Endothelial cell of umbilical vein (primary cell): ENCODE data around the gene SCGB2B2. TPM values are rescaled to one million over a fixed set of nuclear protein-coding genes. Genes with fewer than 3 reads are reported as not detected.
A peak's percentile ranks its signal among the peaks of the same experiment; 100 is the strongest.

ENCODE experiments used
- BruUV-seq: library from RNA; stranded (reverse); fragments of 400-500 nt; replicated peaks from 2 replicates; lab custom pipeline; 2021; lab: Mats Ljungman, UMichigan
- CTCF ChIA-PET: fragments of 300-600, 350-600 bp; sonication (Branson Sonifier 250); formaldehyde crosslinking; loops from one replicate; lab custom pipeline; 2021; ENCODE audit warnings: antibody characterized with exemption, inconsistent platforms; lab: Charles Lee
- POLR2A ChIA-PET: fragments of 300-600, 350-600 bp; sonication (Branson Sonifier 250); formaldehyde crosslinking; loops from one replicate; lab custom pipeline; 2021; ENCODE audit warnings: antibody characterized with exemption, inconsistent platforms; lab: Charles Lee
- DNase-seq: peaks from one replicate; pipeline ENCODE4 v3.0.0-alpha.2; 2011; ENCODE audit warnings: low read depth, low spot score
- FAIRE-seq: peaks from 2 replicates; lab custom pipeline; 2011; peaks lifted over from hg19 to GRCh38; lab: Jason Lieb, UNC
- H2AFZ ChIP-seq: 2 replicates; pipeline ENCODE4 v1.6.0; 2012; ENCODE audit warnings: low read depth, low read length, control low read depth, inconsistent platforms
- H3K27ac ChIP-seq: 2 replicates; pipeline ENCODE4 v1.5.1; 2011; ENCODE audit warnings: low read depth, mild to moderate bottlenecking, control low read depth, low read length, moderate library complexity; ENCODE audit not compliant: insufficient read depth
- H3K27me3 ChIP-seq, 2 experiments: 2 replicates each; pipeline versions ENCODE4 v1.6.0 to v1.6.1; 2011; ENCODE audit warnings: low read length in 2 of 2, mixed read lengths in 1 of 2; ENCODE audit not compliant: control insufficient read depth in 2 of 2, insufficient read depth in 2 of 2
- H3K36me3 ChIP-seq, 2 experiments: 2 replicates in 1 of 2; 3 replicates in 1 of 2; pipeline ENCODE4 v1.5.1; 2011; ENCODE audit warnings: low read length in 2 of 2, mild to moderate bottlenecking in 1 of 2, moderate library complexity in 1 of 2; ENCODE audit not compliant: control insufficient read depth in 2 of 2, insufficient read depth in 2 of 2; ENCODE audit errors: extremely low read depth in 1 of 2
- H3K4me1 ChIP-seq: 3 replicates; pipeline ENCODE4 v1.5.1; 2011; ENCODE audit warnings: mild to moderate bottlenecking, low read length; ENCODE audit not compliant: control insufficient read depth, insufficient read depth; ENCODE audit errors: extremely low read depth
- H3K4me2 ChIP-seq: 2 replicates; pipeline ENCODE4 v1.6.1; 2011; ENCODE audit warnings: low read length, control low read depth, mixed read lengths; ENCODE audit not compliant: insufficient read depth
- H3K4me3 ChIP-seq, 3 experiments: fragments of 200-600 bp in 1 of 3; sonication (generic), shearing (Covaris generic) in 1 of 3; replicated peaks in 1 of 3; 2 replicates each; pipeline ENCODE4 v1.5.1; 2011 to 2016; ENCODE audit warnings: control low read depth in 3 of 3, low read length in 3 of 3, mild to moderate bottlenecking in 2 of 3, inconsistent platforms in 1 of 3, low read depth in 1 of 3, moderate library complexity in 1 of 3; ENCODE audit not compliant: insufficient read depth in 1 of 3
- H3K79me2 ChIP-seq: 2 replicates; pipeline ENCODE4 v1.6.0; 2012; ENCODE audit warnings: low read length, inconsistent platforms; ENCODE audit not compliant: control insufficient read depth, insufficient read depth
- H3K9ac ChIP-seq: replicated peaks from 2 replicates; pipeline ENCODE3; 2011; ENCODE audit warnings: low read length, control low read depth; ENCODE audit not compliant: insufficient read depth; ENCODE audit errors: extremely low read depth
- H3K9me1 ChIP-seq: replicated peaks from 3 replicates; pipeline ENCODE4 v1.6.0; 2011; ENCODE audit warnings: mild to moderate bottlenecking, low read length; ENCODE audit not compliant: control insufficient read depth, insufficient read depth; ENCODE audit errors: extremely low read depth
- H3K9me3 ChIP-seq: replicated peaks from 2 replicates; pipeline ENCODE4 v1.5.1; 2012; ENCODE audit warnings: low read length, inconsistent platforms; ENCODE audit not compliant: control insufficient read depth, insufficient read depth
- H4K20me1 ChIP-seq: replicated peaks from 2 replicates; pipeline ENCODE3; 2011; ENCODE audit warnings: mild to moderate bottlenecking, low read length; ENCODE audit not compliant: control insufficient read depth, insufficient read depth; ENCODE audit errors: extremely low read depth
- CTCF ChIP-seq, 2 donors: IDR thresholded peaks; 1 replicate in 1 of 2; 2 replicates in 1 of 2; pipeline ENCODE4 v1.5.1; 2011; ENCODE audit warnings: low read length in 2 of 2, mild to moderate bottlenecking in 2 of 2, moderate library complexity in 2 of 2, control low read depth in 1 of 2, inconsistent platforms in 1 of 2, low read depth in 1 of 2; ENCODE audit not compliant: insufficient read depth in 1 of 2; ENCODE audit errors: extremely low read depth in 1 of 2
- EZH2 ChIP-seq: IDR thresholded peaks from 2 replicates; pipeline ENCODE4 v1.6.1; 2012; ENCODE audit warnings: borderline replicate concordance, low read depth, mild to moderate bottlenecking, moderate library complexity, low read length, inconsistent platforms; ENCODE audit not compliant: severe bottlenecking
- FOS ChIP-seq: IDR thresholded peaks from 2 replicates; pipeline ENCODE4 v1.6.1; 2011; ENCODE audit warnings: mild to moderate bottlenecking, low read length, moderate library complexity, borderline replicate concordance; ENCODE audit not compliant: insufficient read depth
- GATA2 ChIP-seq: IDR thresholded peaks from 2 replicates; pipeline ENCODE4 v1.7.0; 2011; ENCODE audit warnings: low read depth, mild to moderate bottlenecking, moderate library complexity, mixed read lengths, low read length; ENCODE audit not compliant: insufficient read length, insufficient read depth
- JUN ChIP-seq: IDR thresholded peaks from 2 replicates; pipeline ENCODE4 v1.6.1; 2011; ENCODE audit warnings: borderline replicate concordance, low read depth; ENCODE audit not compliant: insufficient read length, insufficient read depth
- MAX ChIP-seq: IDR thresholded peaks from 2 replicates; pipeline ENCODE4 v1.6.1; 2011; ENCODE audit not compliant: insufficient read depth, insufficient read length
- MYC ChIP-seq: IDR thresholded peaks from one replicate; pipeline ENCODE4 v1.6.1; 2011; ENCODE audit warnings: mild to moderate bottlenecking, low read depth, low read length
- POLR2A ChIP-seq: IDR thresholded peaks from 2 replicates; pipeline ENCODE4 v1.6.1; 2012; ENCODE audit warnings: low read depth, mild to moderate bottlenecking, control low read depth, low read length
- POLR2AphosphoS5 ChIP-seq: IDR thresholded peaks from 2 replicates; pipeline ENCODE4 v1.6.1; 2012; ENCODE audit warnings: low read depth, mild to moderate bottlenecking, control low read depth, low read length, moderate library complexity; ENCODE audit not compliant: insufficient read depth
- dilution Hi-C: fragments of 300-500 bp; cut with MboI; formaldehyde crosslinking; loops from one replicate; pipeline ENCODE4 v1.15.0; 2019; ENCODE audit warnings: low sequenced_read_pairs; ENCODE audit not compliant: extremely low pct_ligation_motif_present
- intact Hi-C: fragments of 100-400 bp; cut with micrococcal nuclease; formaldehyde crosslinking; loops from one replicate; pipeline ENCODE4 v1.10.0; 2022
- polyA plus RNA-seq, 4 experiments: library from polyadenylated mRNA; depleted of rRNA in 3 of 4; stranded (reverse) in 3 of 4; unstranded in 1 of 4; fragments of >200 nt; gene quantifications; 2 replicates each; pipeline versions ENCODE4 v1.2.1 to v1.2.3, GENCODE V29; 2011 to 2012; ENCODE audit warnings: missing spikeins in 1 of 4
- total RNA-seq: library from RNA; stranded (reverse); gene quantifications from 2 replicates; pipeline ENCODE4 v1.2.3, GENCODE V29; 2021

SCGB2B2 gene
- total and polyA plus RNA-seq, 2 donors (not counting 3 experiments of a cell fraction or from before 2014, with no cell fraction given): 0.07 to 0.49 TPM

DNA sequence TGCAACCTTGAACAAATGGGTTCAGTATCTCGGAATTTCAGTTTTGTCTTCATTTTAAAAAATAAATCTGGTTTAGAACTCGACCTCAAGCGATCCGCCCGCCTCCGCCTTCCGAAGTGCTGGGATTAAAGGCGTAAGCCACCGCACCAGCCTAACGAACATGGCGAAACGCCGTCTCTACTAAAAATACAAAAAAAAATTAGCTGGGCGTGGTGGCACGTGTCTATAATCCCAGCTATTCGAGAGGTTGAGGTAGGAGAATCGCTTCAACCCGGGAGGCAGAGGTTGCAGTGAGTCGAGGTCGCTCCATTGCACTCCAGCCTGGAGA, 1.1 kb upstream of the SCGB2B2 start:
- BruUV-seq: no TSS peak
- dilution Hi-C loops: no loop called here
- H3K9ac ChIP-seq: peak overlapping the region; percentile 96
- CTCF ChIA-PET: interaction anchor here (0.9 to 1.3 kb wide), 3 partner anchors 11 to 58 kb away, joined by 3 read pairs; no protein-coding TSS in a partner anchor
- peaks cover 0 to 2% of the 10 kb centered on the region in 2 experiments for H3K27me3 ChIP-seq
- peaks cover 3% of the 10 kb centered on the region for H3K79me2 ChIP-seq
- H4K20me1 ChIP-seq: no peaks in the 10 kb centered on the region
- H3K36me3 ChIP-seq: peaks cover 8 to 11% of the 10 kb centered on the region in 2 experiments
- peak overlapping the region; percentile 75 for H3K4me2 ChIP-seq
- TF ChIP-seq EZH2 (no peak), FOS (no peak), POLR2A (no peak), GATA2 (no peak), CTCF (IDR thresholded peaks at IDR 0.05; ENCODE audit: extremely low read depth in 1 of 2, insufficient read depth in 1 of 2, low read depth in 1 of 2, low read length in 2 of 2) (no peak), POLR2AphosphoS5 (no peak), MYC (no peak), JUN (no peak), MAX (no peak)
- H2AFZ ChIP-seq: peak overlapping the region; percentile 86
- peaks cover 10% of the 10 kb centered on the region for H3K4me1 ChIP-seq
- no peaks in the 10 kb centered on the region for H3K9me1 ChIP-seq
- peak overlapping the region; percentile 57 to 72 (median 72) for H3K4me3 ChIP-seq
- peak overlapping the region; percentile 97 for H3K27ac ChIP-seq
- FAIRE-seq: no peak
- no peaks in the 10 kb centered on the region for H3K9me3 ChIP-seq
- POLR2A ChIA-PET: interaction anchor here (1.0 kb wide), 1 partner anchor 249 kb away, joined by 5 read pairs; the partner anchor contains the start of gene ZNF30
- DNase-seq: no peak
- intact Hi-C loops: loop anchor here (2.0 kb wide), 1 partner anchor 35 kb away; no protein-coding TSS in a partner anchor
